HG03378 (cell line): ENCODE results near the gene ZNF8.
"Not testable (repeated sequence)": the region's sequence is repeated elsewhere in the genome, so short reads cannot be mapped to it uniquely, and the experiment has no call there.

ENCODE experiments used
- ATAC-seq: cut with Tn5 transposase; IDR thresholded peaks from one replicate; pipeline ENCODE4 v1.9.1; 2021; ENCODE audit warnings: mild to moderate bottlenecking, moderate library complexity; ENCODE audit not compliant: unreplicated experiment

ZNF8 gene

DNA sequence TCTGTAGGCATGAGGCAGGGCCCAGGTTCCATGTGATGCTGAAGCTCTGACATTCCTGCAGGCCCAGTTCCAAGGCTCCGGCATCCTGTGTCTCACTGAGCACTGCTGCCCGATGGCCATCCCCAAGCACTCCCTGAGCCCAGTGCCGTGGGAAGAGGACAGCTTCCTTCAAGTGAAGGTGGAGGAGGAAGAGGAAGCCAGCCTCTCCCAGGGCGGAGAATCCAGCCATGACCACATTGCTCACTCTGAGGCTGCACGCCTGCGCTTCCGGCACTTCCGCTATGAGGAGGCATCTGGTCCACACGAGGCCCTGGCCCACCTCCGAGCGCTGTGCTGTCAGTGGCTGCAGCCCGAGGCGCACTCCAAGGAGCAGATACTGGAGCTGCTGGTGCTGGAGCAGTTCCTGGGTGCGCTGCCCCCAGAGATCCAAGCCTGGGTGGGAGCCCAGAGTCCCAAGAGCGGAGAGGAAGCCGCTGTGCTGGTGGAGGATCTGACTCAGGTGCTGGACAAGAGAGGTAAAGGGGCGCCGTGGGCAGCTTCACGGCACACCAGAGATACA, 56.0 kb downstream of the ZNF8 start:
- no peak for ATAC-seq

DNA sequence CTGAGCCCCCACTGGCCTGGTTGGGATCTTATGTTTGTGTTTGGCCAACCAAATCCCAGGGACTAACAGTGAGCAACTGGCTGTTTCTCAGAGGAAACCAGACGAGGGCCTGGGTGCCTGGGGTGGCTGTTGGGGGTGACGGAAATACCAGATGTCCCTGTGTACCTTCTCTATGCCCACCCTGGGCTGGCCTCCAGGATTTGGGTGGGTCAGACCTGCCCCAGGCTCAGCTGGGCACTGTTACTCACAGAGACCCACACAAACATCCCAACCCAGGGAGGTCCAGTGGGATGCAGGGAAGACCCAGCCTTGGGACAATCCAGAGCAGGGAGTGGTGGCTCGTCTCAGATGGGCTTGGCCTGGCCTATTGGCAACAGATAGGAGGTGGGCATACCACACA, 56.9 kb downstream of the ZNF8 start:
- no peak for ATAC-seq

DNA sequence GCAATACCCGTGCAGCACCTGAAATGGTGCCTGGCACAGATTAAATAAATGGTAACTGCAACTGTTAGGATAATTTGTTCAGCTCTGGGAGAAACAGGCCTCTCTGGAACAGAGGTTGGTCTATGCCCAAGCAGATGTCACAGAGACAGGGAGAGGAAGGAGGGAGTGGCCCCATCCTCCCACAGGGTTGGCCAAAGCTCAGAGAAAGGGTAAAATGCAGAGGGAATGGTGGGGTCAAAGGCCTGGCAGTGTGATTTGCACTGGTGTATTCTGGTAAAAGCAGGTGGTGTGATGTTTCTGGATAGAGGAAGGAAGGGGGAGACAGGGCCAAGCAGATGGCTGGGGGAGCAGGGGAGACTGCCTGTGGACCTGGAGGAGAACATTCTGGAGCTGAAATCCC, 57.5 kb downstream of the ZNF8 start:
- no peak for ATAC-seq

DNA sequence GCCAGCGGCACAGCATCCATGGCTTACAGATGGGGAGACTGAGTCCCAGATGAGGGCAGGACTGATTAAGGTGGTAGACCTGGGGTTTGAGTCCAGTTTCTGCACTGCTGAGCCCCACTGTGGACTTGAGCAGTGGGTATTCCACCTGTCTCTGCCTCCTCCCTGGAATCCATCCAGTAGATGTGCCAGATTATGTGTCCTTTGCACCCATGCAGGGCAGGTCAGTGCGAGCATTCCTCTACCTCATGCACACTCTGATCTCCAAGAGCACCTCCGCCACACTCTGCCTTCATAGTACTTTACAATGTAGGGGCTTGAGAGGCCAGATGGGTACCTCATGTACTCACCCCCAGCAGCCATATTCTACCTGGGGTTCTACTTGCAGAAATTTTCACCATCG, 58.1 kb downstream of the ZNF8 start:
- no peak for ATAC-seq

DNA sequence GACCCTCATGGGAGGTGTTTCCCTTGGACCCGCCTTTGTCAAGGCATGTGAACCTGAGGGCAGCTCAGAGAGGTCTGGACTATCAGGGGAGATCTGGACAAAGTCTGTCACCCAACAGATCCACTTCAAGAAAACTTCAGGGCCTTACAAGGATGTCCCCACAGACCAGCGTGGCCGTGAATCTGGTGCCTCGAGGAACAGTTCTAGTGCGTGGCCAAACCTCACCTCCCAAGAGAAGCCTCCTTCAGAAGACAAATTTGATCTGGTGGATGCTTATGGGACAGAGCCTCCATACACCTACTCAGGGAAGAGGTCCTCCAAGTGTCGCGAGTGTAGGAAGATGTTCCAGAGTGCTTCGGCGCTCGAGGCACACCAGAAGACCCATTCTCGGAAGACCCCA, 59.6 kb downstream of the ZNF8 start:
- ATAC-seq, result no peak

DNA sequence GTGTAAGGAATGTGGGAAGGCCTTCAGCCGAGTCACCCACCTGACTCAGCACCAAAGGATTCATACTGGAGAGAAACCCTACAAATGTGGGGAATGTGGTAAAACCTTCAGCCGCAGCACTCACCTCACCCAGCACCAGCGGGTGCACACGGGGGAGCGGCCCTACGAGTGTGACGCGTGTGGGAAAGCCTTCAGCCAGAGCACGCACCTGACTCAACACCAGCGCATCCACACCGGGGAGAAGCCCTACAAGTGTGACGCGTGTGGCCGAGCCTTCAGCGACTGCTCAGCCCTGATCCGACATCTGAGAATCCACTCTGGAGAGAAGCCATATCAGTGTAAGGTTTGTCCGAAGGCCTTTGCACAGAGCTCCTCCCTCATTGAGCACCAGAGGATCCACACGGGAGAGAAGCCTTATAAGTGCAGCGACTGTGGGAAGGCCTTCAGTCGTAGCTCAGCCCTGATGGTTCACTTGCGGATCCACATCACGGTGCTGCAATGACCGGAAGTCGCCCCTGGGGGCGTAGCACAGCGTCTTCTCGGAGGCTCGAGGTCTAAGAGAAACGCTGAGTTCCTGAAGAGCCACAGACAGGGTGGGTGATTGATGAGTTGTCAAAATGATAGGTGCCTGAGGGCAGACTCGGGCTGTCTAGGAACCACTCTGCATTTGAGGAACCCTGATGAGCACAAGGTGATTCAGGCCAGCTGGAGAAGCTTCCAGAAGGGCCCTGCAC, 60.2 kb downstream of the ZNF8 start:
- ATAC-seq, result no peak

DNA sequence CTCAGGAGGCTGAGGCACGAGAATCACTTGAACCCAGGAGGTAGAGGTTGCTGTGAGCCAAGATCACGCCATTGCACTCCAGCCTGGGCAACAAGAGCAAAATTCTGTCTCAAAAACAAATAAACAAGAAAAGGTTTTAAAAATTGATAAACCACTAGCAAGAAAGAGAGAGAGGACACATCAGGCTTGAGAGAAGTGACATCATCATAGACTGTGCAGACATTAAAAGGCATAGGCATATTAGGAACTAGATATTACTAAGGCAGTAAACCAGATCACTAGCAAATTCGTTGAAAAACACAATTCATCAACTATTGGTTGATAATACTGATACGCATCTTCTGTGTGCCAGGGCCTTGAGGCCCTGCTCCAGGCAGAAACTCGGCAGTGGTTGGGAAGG, 66.8 kb downstream of the ZNF8 start:
- ATAC-seq, result no peak

DNA sequence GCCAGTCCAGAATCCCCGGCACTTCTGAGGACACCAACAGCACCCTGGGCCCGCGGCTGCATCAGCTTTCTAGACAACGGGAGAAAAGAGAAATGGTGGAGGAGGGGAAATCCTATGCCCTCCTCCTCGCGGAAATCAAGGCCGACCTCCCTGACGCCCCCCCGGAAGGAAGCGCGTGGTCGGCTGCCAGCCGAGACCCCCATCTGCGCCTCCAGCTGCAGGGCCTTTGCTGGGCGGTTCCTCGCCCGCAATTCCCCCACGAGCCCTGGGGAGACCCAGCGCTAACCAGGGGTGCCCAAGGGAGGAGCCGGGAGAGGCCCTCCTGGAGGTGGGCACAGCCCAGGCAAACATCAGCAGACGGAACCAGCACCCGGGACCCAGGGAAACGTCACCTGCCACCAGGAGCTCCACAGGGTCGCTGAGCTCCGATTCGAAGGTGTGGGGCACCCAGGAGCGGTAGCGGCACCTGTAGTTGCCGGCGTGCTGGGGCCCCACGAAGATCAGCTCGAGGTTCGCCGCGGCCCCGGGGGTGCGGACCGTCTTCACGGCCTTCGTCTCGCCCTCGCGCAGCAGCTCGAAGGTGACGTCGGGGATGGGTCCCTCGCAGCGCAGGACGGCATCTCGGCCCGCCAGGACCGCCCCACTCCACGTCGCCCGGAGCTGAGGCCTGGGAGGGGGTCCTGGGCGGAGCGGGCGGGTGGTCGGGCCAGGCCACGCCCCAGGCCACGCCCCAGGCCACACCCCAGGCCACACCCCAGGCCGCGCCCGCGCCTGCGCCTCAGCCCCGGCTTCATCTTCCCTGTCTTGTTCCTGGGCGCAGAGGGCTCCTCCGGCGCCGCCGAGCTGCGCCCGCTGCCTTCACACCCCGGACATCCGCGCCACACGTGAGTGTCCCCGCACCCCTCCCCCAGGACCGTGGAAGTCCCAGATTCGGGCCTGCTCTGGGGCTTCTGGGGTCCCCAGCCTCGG, 68.5 kb downstream of the ZNF8 start:
- peak; percentile 60 for ATAC-seq

DNA sequence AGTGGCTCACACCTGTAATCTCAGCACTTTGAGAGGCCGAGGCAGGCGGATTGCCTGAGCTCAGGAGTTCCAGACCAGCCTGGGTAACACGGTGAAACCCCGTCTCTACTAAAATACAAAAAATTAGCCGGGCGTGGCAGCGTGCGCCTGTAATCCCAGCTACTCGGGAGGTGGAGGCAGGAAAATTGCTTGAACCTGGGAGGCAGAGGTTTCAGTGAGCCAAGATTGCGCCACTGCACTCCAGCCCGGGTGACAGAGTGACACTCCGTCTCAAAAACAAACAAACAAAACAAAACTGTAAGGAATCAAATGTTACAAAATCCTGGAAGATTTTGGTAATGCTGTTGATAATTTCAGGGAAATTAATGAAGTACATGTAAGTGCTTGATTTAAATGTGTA, 69.3 kb downstream of the ZNF8 start:
- ATAC-seq, result not testable (repeated sequence)

DNA sequence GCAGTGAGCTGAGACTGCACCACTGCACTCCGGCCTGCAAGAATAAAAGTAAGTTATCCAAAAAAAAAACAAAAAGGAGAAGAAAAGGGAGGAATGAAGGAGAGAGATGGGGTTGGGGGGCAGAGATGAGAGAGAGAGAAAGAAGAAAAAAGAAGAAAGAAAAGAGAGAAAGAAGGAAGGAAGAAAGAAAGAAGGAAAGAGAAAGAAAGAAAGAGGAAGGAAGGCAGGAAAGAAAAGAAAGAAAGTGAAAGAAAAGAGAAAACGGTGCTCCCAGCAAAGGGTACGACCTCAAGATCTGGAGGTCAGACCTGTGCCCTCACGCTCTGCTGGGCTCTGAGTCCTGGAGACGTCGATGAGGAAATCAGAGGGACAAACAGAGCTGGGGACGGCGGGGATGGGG, 70.8 kb downstream of the ZNF8 start:
- no peak for ATAC-seq

DNA sequence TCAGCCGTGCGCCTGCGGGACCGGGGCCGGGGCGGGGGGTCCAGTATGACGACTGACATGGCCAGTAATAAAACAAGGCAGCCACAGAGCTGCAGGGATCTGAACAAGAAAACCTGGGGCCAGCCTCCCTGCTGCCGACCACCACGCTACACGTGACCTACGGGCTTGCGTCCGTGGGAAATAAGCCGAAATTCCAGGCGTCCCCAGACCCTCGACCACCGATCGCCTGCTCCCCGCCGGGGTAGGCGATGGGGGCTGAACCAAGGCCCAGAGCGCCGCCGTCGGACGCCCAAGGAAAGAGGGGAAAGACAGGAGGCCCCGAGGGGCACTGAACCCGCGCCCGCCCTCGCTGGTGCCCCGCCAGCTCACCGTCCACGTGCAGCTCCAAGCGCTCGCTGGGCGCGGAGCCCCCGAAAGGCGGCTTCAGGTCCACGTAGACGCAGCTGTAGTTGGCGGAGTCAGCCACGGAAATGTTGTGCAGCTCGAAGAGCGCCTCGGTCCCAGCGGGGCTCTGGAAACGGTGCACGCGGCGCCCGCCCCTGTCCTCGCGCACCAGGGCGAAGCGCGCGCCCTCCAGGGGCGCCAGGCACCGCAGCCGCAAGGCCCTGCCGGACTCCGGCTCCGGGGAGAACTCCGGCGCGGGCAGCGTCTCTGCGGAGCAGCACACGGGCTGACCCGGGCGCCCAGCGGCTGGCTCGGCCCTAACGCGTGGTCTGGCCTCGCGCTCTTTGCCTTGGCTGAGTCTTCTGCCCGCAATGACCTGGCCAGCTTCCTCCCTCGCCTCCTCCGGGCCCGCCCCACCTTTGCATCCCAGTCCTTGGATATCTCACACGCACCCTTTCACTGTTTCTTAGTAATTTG, 71.5 kb downstream of the ZNF8 start:
- no peak for ATAC-seq

DNA sequence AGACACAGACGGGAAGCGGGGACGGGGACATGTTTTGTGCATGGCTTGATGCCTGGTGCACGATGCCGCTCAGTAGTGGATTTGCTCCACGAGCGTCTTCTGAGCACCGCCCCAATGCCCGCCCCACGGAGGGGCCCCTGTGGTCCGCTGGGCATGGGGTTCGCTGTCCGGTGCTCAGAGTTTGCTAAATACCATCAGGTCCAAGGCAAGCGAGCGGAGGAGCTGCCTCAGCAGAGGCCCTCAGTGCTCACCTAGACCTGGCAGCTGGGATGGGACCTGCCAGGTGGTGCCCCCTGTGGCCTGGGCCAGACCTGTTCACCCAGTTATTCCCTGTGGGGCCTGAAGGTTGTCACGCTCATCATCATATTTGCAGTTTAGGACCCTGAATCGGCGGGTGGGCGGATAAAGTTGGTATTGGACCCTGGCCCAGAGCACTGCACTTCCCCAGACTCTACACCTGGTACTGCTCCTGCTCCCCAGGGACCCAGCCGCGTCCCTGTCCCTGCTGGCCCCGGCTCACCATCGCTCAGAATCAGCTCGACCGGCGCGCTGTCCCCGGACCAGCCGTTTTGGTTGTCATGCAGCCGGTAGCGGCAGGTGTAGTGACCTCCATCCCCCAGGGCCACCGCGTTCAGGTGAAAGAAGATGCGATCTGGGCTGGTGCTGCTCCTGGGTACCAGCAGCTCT, 72.3 kb downstream of the ZNF8 start:
- no peak for ATAC-seq

DNA sequence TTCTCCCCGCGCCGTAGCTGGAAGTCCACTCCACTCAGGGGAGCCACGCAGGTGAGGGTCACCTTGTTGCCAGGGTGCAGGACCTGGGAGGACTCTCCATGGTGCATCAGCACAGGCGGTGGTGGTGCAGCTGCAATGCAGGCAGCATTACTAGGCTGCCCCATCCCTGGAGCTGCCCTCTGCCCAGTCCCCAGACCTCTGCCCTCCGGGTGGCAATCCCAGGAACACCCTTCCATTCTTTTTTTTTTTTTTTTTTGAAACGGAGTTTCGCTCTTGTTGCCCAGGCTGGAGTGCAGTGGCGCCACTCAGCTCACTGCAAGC, 72.8 kb downstream of the ZNF8 start:
- ATAC-seq, result no peak

DNA sequence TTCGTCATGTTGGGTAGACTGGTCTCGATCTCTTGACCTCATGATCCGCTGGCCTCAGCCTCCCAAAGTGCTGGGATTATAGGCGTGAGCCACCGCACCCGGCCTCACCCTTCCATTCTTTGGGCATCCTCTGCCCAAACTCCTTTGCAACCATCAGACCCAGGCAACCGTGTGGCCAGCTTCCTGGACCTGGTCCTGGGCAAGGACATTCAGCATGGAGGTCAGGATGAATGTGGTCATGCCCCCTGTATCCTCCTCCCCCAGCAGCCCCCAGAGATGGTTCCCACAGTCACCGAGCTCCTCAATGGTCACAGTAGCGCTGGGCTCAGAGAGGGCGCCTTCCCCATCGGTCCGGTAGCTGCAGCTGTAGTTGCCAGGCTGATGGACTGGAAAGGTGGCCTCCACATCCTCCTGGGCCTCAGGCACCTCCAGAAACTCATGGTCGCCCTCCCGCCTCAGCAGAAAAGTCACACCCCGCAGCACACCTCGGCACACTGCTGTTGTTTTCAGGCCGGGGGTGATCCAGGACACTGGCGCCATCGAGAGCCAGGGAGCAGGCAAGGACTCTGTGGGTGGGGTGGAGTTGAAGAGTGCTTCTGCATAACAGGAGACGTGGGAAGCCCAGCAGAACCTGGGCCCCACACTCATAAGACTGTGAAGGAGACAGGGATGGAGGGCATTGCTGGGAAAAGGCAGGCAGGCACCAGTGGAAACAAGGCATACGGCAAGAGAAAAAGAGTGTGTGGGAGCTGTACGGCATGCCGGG, 73.4 kb downstream of the ZNF8 start:
- no peak for ATAC-seq
